CD14-positive monocyte (primary cell): ENCODE measurements around the gene CCDC68. TPM values are rescaled to one million over a fixed set of nuclear protein-coding genes. Genes with fewer than 3 reads are reported as not detected.

Experiments used
- DNase-seq, 3 donors: peaks; one replicate each; pipeline ENCODE4 v3.0.0-alpha.2; 2011 to 2022
- H2AFZ ChIP-seq: 2 replicates; pipeline ENCODE4 v1.6.0; 2012; ENCODE audit warnings: mild to moderate bottlenecking, low read depth, low read length, inconsistent platforms; ENCODE audit not compliant: insufficient read depth, poor library complexity, severe bottlenecking
- H3K27ac ChIP-seq, 2 donors: 1 replicate in 1 of 2; 2 replicates in 1 of 2; pipeline ENCODE4 v1.5.1; 2012 to 2013; ENCODE audit warnings: low read length in 2 of 2, control low read depth in 1 of 2, inconsistent platforms in 1 of 2, low read depth in 1 of 2, mild to moderate bottlenecking in 1 of 2
- H3K27me3 ChIP-seq, 2 donors: one replicate each; pipeline versions ENCODE4 v1.6.0 to v1.6.1; 2011 to 2013; ENCODE audit warnings: low read length in 2 of 2; ENCODE audit not compliant: control insufficient read depth in 2 of 2, insufficient read depth in 2 of 2
- H3K36me3 ChIP-seq, 2 donors: replicated peaks in 1 of 2; 1 replicate in 1 of 2; 2 replicates in 1 of 2; pipeline versions ENCODE4 v1.5.1 to v1.6.1; 2012 to 2013; ENCODE audit warnings: low read length in 2 of 2, control low read depth in 1 of 2, inconsistent platforms in 1 of 2, mild to moderate bottlenecking in 1 of 2; ENCODE audit not compliant: insufficient read depth in 2 of 2, control insufficient read depth in 1 of 2
- H3K4me1 ChIP-seq, 2 donors: 1 replicate in 1 of 2; 2 replicates in 1 of 2; pipeline versions ENCODE4 v1.5.1 to v1.6.1; 2012 to 2013; ENCODE audit warnings: low read length in 2 of 2, control low read depth in 1 of 2, inconsistent platforms in 1 of 2, mild to moderate bottlenecking in 1 of 2, moderate library complexity in 1 of 2; ENCODE audit not compliant: insufficient read depth in 2 of 2, control insufficient read depth in 1 of 2
- H3K4me2 ChIP-seq: replicated peaks from 2 replicates; pipeline ENCODE3; 2012; ENCODE audit warnings: low read length, moderate library complexity, mild to moderate bottlenecking; ENCODE audit not compliant: poor library complexity, severe bottlenecking; ENCODE audit errors: extremely low read depth
- H3K4me3 ChIP-seq, 3 experiments: fragments of 200-600 bp in 1 of 3; sonication (generic) in 1 of 3; replicated peaks in 1 of 3; 1 replicate in 2 of 3; 2 replicates in 1 of 3; pipeline ENCODE4 v1.5.1; 2011 to 2013; ENCODE audit warnings: low read length in 3 of 3, mild to moderate bottlenecking in 3 of 3, control low read depth in 2 of 3, low read depth in 2 of 3, inconsistent platforms in 1 of 3, moderate library complexity in 1 of 3
- H3K79me2 ChIP-seq: 2 replicates; pipeline ENCODE4 v1.6.0; 2012; ENCODE audit warnings: mild to moderate bottlenecking, control low read depth, inconsistent platforms, low read length, moderate library complexity; ENCODE audit not compliant: insufficient read depth
- H3K9ac ChIP-seq: 2 replicates; pipeline ENCODE4 v1.6.0; 2017; ENCODE audit warnings: low read length, mild to moderate bottlenecking; ENCODE audit not compliant: insufficient read depth, poor library complexity, severe bottlenecking
- H3K9me3 ChIP-seq, 2 donors: replicated peaks in 1 of 2; 1 replicate in 1 of 2; 2 replicates in 1 of 2; pipeline versions ENCODE4 v1.5.1 to v1.6.1; 2012 to 2013; ENCODE audit warnings: low read length in 2 of 2, control low read depth in 1 of 2; ENCODE audit not compliant: control insufficient read depth in 1 of 2, insufficient read depth in 1 of 2
- H4K20me1 ChIP-seq: 2 replicates; pipeline ENCODE4 v1.6.0; 2012; ENCODE audit warnings: mild to moderate bottlenecking, low read length, control low read depth, moderate library complexity; ENCODE audit not compliant: insufficient read depth
- H3K27ac Mint-ChIP-seq, 7 donors: one replicate each; pipeline ENCODE4 v1.8.0; 2020; ENCODE audit warnings: mild to moderate bottlenecking in 7 of 7, mixed read lengths in 7 of 7, moderate library complexity in 6 of 7, inconsistent platforms in 2 of 7
- H3K27me3 Mint-ChIP-seq, 3 donors: one replicate each; pipeline ENCODE4 v1.8.0; 2021 to 2022; ENCODE audit warnings: low read depth in 3 of 3, mild to moderate bottlenecking in 3 of 3, mixed read lengths in 3 of 3, moderate library complexity in 3 of 3, inconsistent platforms in 1 of 3
- H3K36me3 Mint-ChIP-seq, 2 donors: one replicate each; pipeline ENCODE4 v1.8.0; 2020; ENCODE audit warnings: mixed read lengths in 2 of 2, inconsistent platforms in 1 of 2, mild to moderate bottlenecking in 1 of 2
- H3K4me1 Mint-ChIP-seq: one replicate; pipeline ENCODE4 v1.8.0; 2020; ENCODE audit warnings: mild to moderate bottlenecking, mixed read lengths
- H3K4me3 Mint-ChIP-seq, 2 donors: one replicate each; pipeline ENCODE4 v1.8.0; 2020; ENCODE audit warnings: mild to moderate bottlenecking in 2 of 2, mixed read lengths in 2 of 2, moderate library complexity in 1 of 2
- H3K9me3 Mint-ChIP-seq, 7 donors: one replicate each; pipeline ENCODE4 v1.8.0; 2020 to 2022; ENCODE audit warnings: mixed read lengths in 7 of 7, mild to moderate bottlenecking in 6 of 7, moderate library complexity in 6 of 7, inconsistent platforms in 2 of 7
- WGBS: methylation state at CpG from one replicate; pipeline ENCODE4 v1.1.5; 2013; ENCODE audit warnings: missing lambda C conversion rate; ENCODE audit not compliant: insufficient coverage; 5-methylcytosine and 5-hydroxymethylcytosine counted together
- intact Hi-C, 2 donors: fragments of 100-400 bp; cut with micrococcal nuclease; formaldehyde crosslinking; loops; one replicate each; pipeline versions ENCODE4 v1.15.0 to v1.15.1; 2023
- polyA plus RNA-seq, 3 donors: library from polyadenylated mRNA; depleted of rRNA in 1 of 3; unstranded in 2 of 3; stranded (reverse) in 1 of 3; fragments of 300-500 nt in 2 of 3; fragments of >200 nt in 1 of 3; fragmentation: Illumina TruSeq in 2 of 3; gene quantifications; 1 replicate in 2 of 3; 2 replicates in 1 of 3; pipeline ENCODE4 v1.2.3, GENCODE V29; 2012 to 2021
- TF ChIP-seq, protein P1 (sequence below): fragments of 200-600 bp; IDR thresholded peaks from one replicate; pipeline ENCODE4 v1.8.0; 2022; ENCODE audit warnings: antibody characterized with exemption, mild to moderate bottlenecking

CCDC68 gene
- polyA plus RNA-seq, 3 donors, result 0.09 to 0.15 TPM; not detected in 1

- no peak for DNase-seq
- Histone ChIP-seq H3K4me2 (no peak overlapping the region), H4K20me1 (no peaks in the 10 kb centered on the region), H3K4me1 (no peaks in the 10 kb centered on the region), H3K27ac (no peak overlapping the region), H3K9me3 (no peaks in the 10 kb centered on the region), H3K36me3 (no peaks in the 10 kb centered on the region), H3K79me2 (no peaks in the 10 kb centered on the region), H2AFZ (no peak overlapping the region), H3K27me3 (no peaks in the 10 kb centered on the region), H3K4me3 (no peak overlapping the region), H3K9ac (no peak overlapping the region)
- no peak overlapping the region for H3K27ac Mint-ChIP-seq
- H3K4me1 Mint-ChIP-seq, result no peaks in the 10 kb centered on the region
- H3K27me3 Mint-ChIP-seq, result peaks cover 0 to 2% (median 0%) of the 10 kb centered on the region in 3 donors
- 93% methylated on average over 7 of the region's 7 CpGs for WGBS
- H3K36me3 Mint-ChIP-seq, result no peaks in the 10 kb centered on the region
- no peak overlapping the region for H3K4me3 Mint-ChIP-seq
- TF ChIP-seq, protein P1, sequence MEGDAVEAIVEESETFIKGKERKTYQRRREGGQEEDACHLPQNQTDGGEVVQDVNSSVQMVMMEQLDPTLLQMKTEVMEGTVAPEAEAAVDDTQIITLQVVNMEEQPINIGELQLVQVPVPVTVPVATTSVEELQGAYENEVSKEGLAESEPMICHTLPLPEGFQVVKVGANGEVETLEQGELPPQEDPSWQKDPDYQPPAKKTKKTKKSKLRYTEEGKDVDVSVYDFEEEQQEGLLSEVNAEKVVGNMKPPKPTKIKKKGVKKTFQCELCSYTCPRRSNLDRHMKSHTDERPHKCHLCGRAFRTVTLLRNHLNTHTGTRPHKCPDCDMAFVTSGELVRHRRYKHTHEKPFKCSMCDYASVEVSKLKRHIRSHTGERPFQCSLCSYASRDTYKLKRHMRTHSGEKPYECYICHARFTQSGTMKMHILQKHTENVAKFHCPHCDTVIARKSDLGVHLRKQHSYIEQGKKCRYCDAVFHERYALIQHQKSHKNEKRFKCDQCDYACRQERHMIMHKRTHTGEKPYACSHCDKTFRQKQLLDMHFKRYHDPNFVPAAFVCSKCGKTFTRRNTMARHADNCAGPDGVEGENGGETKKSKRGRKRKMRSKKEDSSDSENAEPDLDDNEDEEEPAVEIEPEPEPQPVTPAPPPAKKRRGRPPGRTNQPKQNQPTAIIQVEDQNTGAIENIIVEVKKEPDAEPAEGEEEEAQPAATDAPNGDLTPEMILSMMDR, result no peak
- intact Hi-C loops, result no loop called here
- no peaks in the 10 kb centered on the region for H3K9me3 Mint-ChIP-seq
Measured at GRCh38 chr18:54939361-54939917, 19.8 kb downstream of the CCDC68 start.

DNA sequence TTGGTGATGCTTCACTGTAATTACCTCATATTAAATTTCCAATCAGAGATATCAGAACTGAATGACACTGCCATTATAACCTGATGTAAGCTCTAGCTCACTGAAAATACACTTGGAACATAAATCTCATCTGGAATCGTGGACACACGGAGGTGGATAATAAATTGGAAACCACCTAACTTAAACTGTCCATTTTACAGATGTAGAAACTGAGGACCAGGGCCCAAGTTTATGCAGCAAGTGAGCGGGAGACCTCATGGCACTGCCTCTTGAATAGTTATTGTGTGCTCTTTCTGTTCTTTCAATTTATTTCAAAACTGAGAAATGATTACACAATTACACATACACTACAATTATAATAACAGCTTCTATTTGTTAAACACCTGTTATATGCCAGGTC is 20.8 kb downstream of the CCDC68 start:
- no peak overlapping the region for H3K4me3 ChIP-seq
- H3K4me2 ChIP-seq, result no peak overlapping the region
- no peaks in the 10 kb centered on the region for H3K79me2 ChIP-seq
- no peaks in the 10 kb centered on the region for H3K4me1 ChIP-seq
- intact Hi-C loops, result no loop called here
- no peaks in the 10 kb centered on the region for H3K27me3 ChIP-seq
- Mint-ChIP-seq H3K9me3 (no peaks in the 10 kb centered on the region), H3K27me3 (peaks cover 0 to 2% (median 0%) of the 10 kb centered on the region in 3 donors), H3K27ac (no peak overlapping the region), H3K36me3 (no peaks in the 10 kb centered on the region), H3K4me3 (no peak overlapping the region), H3K4me1 (no peaks in the 10 kb centered on the region)
- WGBS, result no CpG with 5 or more reads among the region's 3 CpGs
- no peaks in the 10 kb centered on the region for H3K9me3 ChIP-seq
- H3K27ac ChIP-seq, result no peak overlapping the region
- H3K9ac ChIP-seq, result no peak overlapping the region
- no peak overlapping the region for H2AFZ ChIP-seq
- no peaks in the 10 kb centered on the region for H4K20me1 ChIP-seq
- no peak for DNase-seq
- TF ChIP-seq, protein P1, result no peak
- H3K36me3 ChIP-seq, result no peaks in the 10 kb centered on the region
